HepG2 (cell line): ENCODE data around the gene COMMD2. TPM values are rescaled to one million over a fixed set of nuclear protein-coding genes. Genes with fewer than 3 reads are reported as not detected.
A peak's percentile ranks its signal among the peaks of the same experiment; 100 is the strongest.

Experiments used
- AGO2 ChIP-seq: fragments of 200-400 bp; formaldehyde crosslinking; optimal IDR thresholded peaks from 2 replicates; pipeline ENCODE3; 2017; ENCODE audit warnings: mild to moderate bottlenecking, low read depth, low read length, moderate library complexity
- ARID2 ChIP-seq: sonication (generic); formaldehyde crosslinking; IDR thresholded peaks from 2 replicates; pipeline ENCODE4 v1.8.1; 2022; ENCODE audit warnings: mild to moderate bottlenecking, missing genetic modification reagents, borderline replicate concordance
- BRCA1 ChIP-seq: sonication (generic); formaldehyde crosslinking; IDR thresholded peaks from 2 replicates; pipeline ENCODE4 v1.4.0; 2020; ENCODE audit warnings: missing genetic modification reagents
- CBX1 ChIP-seq: IDR thresholded peaks from one replicate; pipeline ENCODE4 v1.6.1; 2016; ENCODE audit warnings: antibody characterized with exemption, low read depth
- CCDC6 ChIP-seq: sonication (generic); formaldehyde crosslinking; IDR thresholded peaks from 2 replicates; pipeline ENCODE4 v1.8.1; 2022; ENCODE audit warnings: mild to moderate bottlenecking, missing genetic modification reagents, moderate library complexity
- FOXC1 ChIP-seq: sonication (generic); formaldehyde crosslinking; IDR thresholded peaks from 2 replicates; pipeline ENCODE4 v1.8.0; 2022; ENCODE audit warnings: mild to moderate bottlenecking, missing genetic modification reagents, borderline replicate concordance
- HNRNPLL ChIP-seq: fragments of 200-400 bp; formaldehyde crosslinking; IDR thresholded peaks from 2 replicates; pipeline ENCODE4 v1.6.1; 2017; ENCODE audit warnings: mild to moderate bottlenecking, low read depth, low read length; ENCODE audit not compliant: poor library complexity, severe bottlenecking
- IRF2 ChIP-seq: IDR thresholded peaks from 2 replicates; pipeline ENCODE4 v1.6.1; 2018; ENCODE audit warnings: missing genetic modification reagents, missing compliant biosample characterization
- JARID2 ChIP-seq: sonication (generic); formaldehyde crosslinking; IDR thresholded peaks from 2 replicates; pipeline ENCODE4 v1.8.1; 2023; ENCODE audit warnings: missing genetic modification reagents, inconsistent platforms; ENCODE audit not compliant: insufficient replicate concordance
- KDM3A ChIP-seq: IDR thresholded peaks from 2 replicates; pipeline ENCODE4 v1.6.1; 2018; ENCODE audit warnings: low read depth, missing compliant biosample characterization
- NFKBIZ ChIP-seq: IDR thresholded peaks from 2 replicates; pipeline ENCODE4 v1.6.1; 2018; ENCODE audit warnings: missing genetic modification reagents, missing compliant biosample characterization
- NR3C1 ChIP-seq: sonication (generic); formaldehyde crosslinking; IDR thresholded peaks from 2 replicates; pipeline ENCODE4 v1.4.0; 2020; ENCODE audit warnings: missing genetic modification reagents
- PBX2 ChIP-seq: IDR thresholded peaks from 2 replicates; pipeline ENCODE4 v1.6.1; 2016; ENCODE audit warnings: control low read depth
- SMARCE1 ChIP-seq: fragments of 450-650 bp; IDR thresholded peaks from 2 replicates; pipeline ENCODE4 v1.6.1; 2017; ENCODE audit warnings: borderline replicate concordance
- SNRNP70 ChIP-seq: fragments of 200-400 bp; formaldehyde crosslinking; IDR thresholded peaks from 2 replicates; pipeline ENCODE4 v1.6.1; 2017; ENCODE audit warnings: mild to moderate bottlenecking, low read depth, low read length, moderate library complexity
- STAG1 ChIP-seq: sonication (generic); formaldehyde crosslinking; IDR thresholded peaks from 2 replicates; pipeline ENCODE4 v1.4.0; 2020; ENCODE audit warnings: missing genetic modification reagents
- TERF1 ChIP-seq: sonication (generic); formaldehyde crosslinking; IDR thresholded peaks from 2 replicates; pipeline ENCODE4 v1.8.0; 2022; ENCODE audit warnings: mild to moderate bottlenecking, missing genetic modification reagents, moderate library complexity
- U2AF2 ChIP-seq: fragments of 200-400 bp; formaldehyde crosslinking; IDR thresholded peaks from 2 replicates; pipeline ENCODE4 v1.6.1; 2017; ENCODE audit warnings: low read depth, mild to moderate bottlenecking, low read length
- ZNF580 ChIP-seq: IDR thresholded peaks from 2 replicates; pipeline ENCODE4 v1.6.1; 2016; ENCODE audit warnings: low read depth, borderline replicate concordance
- ZNF740 ChIP-seq: sonication (generic); formaldehyde crosslinking; IDR thresholded peaks from 2 replicates; pipeline ENCODE4 v1.4.0; 2020; ENCODE audit warnings: missing genetic modification reagents
- ZNF749 ChIP-seq: sonication (generic); formaldehyde crosslinking; IDR thresholded peaks from 2 replicates; pipeline ENCODE4 v1.8.0; 2022; ENCODE audit warnings: mild to moderate bottlenecking, missing genetic modification reagents, moderate library complexity, borderline replicate concordance
- ZNF761 ChIP-seq: sonication (generic); formaldehyde crosslinking; conservative IDR thresholded peaks from 2 replicates; pipeline ENCODE4 v1.4.0; 2020; ENCODE audit warnings: mild to moderate bottlenecking, missing genetic modification reagents
- ZNF768 ChIP-seq: sonication (generic); formaldehyde crosslinking; IDR thresholded peaks from 2 replicates; pipeline ENCODE4 v1.4.0; 2020; ENCODE audit warnings: missing genetic modification reagents
- ZNF770 ChIP-seq: sonication (generic); formaldehyde crosslinking; IDR thresholded peaks from 2 replicates; pipeline ENCODE4 v1.5.0; 2020; ENCODE audit warnings: mild to moderate bottlenecking, missing genetic modification reagents
- ZNF772 ChIP-seq: sonication (generic); formaldehyde crosslinking; IDR thresholded peaks from 2 replicates; pipeline ENCODE4 v1.5.0; 2020; ENCODE audit warnings: mild to moderate bottlenecking, missing genetic modification reagents
- ZNF792 ChIP-seq: IDR thresholded peaks from 2 replicates; pipeline ENCODE4 v1.6.1; 2016
- polyA plus RNA-seq, 8 experiments: library from polyadenylated mRNA; depleted of rRNA in 3 of 8; stranded (reverse) in 7 of 8; unstranded in 1 of 8; fragments of >200 nt; fragmentation: Illumina TruSeq in 4 of 8; extraction: Trizol in 4 of 8; gene quantifications; 2 replicates each; pipeline versions ENCODE4 v1.2.1 to v1.2.3, GENCODE V29; 2011 to 2016; ENCODE audit warnings: low read depth in 4 of 8, missing spikeins in 1 of 8, mixed read lengths in 1 of 8; ENCODE audit not compliant: insufficient read depth in 1 of 8
- total RNA-seq, 5 experiments: library from RNA; depleted of rRNA; stranded (reverse); fragments of >200 nt; fragmentation: Illumina TruSeq; extraction: Trizol; gene quantifications; 2 replicates each; pipeline ENCODE4 v1.2.3, GENCODE V29; 2016; ENCODE audit warnings: low read depth in 1 of 5

COMMD2 gene
- total and polyA plus RNA-seq, 2 of the 13 experiments (the other 11 are each of a cell fraction or from before 2014, with no cell fraction given), result 33.0 to 57.6 TPM

- TF ChIP-seq AGO2 (peak; percentile 25), CBX1 (peak; percentile 96), ZNF770 (CRISPR knock-in tag) (peak; percentile 67), NFKBIZ (CRISPR knock-in tag) (peak; percentile 96), SMARCE1 (no peak), JARID2 (CRISPR knock-in tag) (peak; percentile 84), KDM3A (CRISPR knock-in tag) (peak; percentile 96), U2AF2 (no peak), HNRNPLL (peak; percentile 87), CCDC6 (CRISPR knock-in tag) (peak; percentile 74; the same call in 1 of the 2 replicates), ZNF749 (peak; percentile 86; the same call in 1 of the 2 replicates), ZNF740 (CRISPR knock-in tag) (no peak), TERF1 (CRISPR knock-in tag) (no peak), IRF2 (peak; percentile 96), ZNF772 (peak; percentile 69; the same call in 1 of the 2 replicates), ZNF580 (CRISPR knock-in tag) (peak; percentile 96), ZNF761 (CRISPR knock-in tag) (peak; percentile 89), SNRNP70 (no peak), ZNF768 (peak; percentile 88), PBX2 (CRISPR knock-in tag) (no peak), STAG1 (CRISPR knock-in tag) (peak; percentile 71), FOXC1 (CRISPR knock-in tag) (peak; percentile 92), NR3C1 (CRISPR knock-in tag) (no peak), ZNF792 (CRISPR knock-in tag) (peak; percentile 95), BRCA1 (CRISPR knock-in tag) (peak; percentile 93), ARID2 (CRISPR knock-in tag) (peak; percentile 84; the same call in 1 of the 2 replicates)
Measured at GRCh38 chr3:149752051-149752787, at the start of gene COMMD2 (continued).
